Endothelial cell of umbilical vein (primary cell): Measurements from ENCODE around the gene OVOL1.

Source experiments
- CTCF ChIP-seq, 2 donors: IDR thresholded peaks; 1 replicate in 1 of 2; 2 replicates in 1 of 2; pipeline ENCODE4 v1.5.1; 2011; ENCODE audit warnings: low read length in 2 of 2, mild to moderate bottlenecking in 2 of 2, moderate library complexity in 2 of 2, control low read depth in 1 of 2, inconsistent platforms in 1 of 2, low read depth in 1 of 2; ENCODE audit not compliant: insufficient read depth in 1 of 2; ENCODE audit errors: extremely low read depth in 1 of 2
- EZH2 ChIP-seq: IDR thresholded peaks from 2 replicates; pipeline ENCODE4 v1.6.1; 2012; ENCODE audit warnings: borderline replicate concordance, low read depth, mild to moderate bottlenecking, moderate library complexity, low read length, inconsistent platforms; ENCODE audit not compliant: severe bottlenecking
- JUN ChIP-seq: IDR thresholded peaks from 2 replicates; pipeline ENCODE4 v1.6.1; 2011; ENCODE audit warnings: borderline replicate concordance, low read depth; ENCODE audit not compliant: insufficient read length, insufficient read depth
- MYC ChIP-seq: IDR thresholded peaks from one replicate; pipeline ENCODE4 v1.6.1; 2011; ENCODE audit warnings: mild to moderate bottlenecking, low read depth, low read length
- POLR2A ChIP-seq: IDR thresholded peaks from 2 replicates; pipeline ENCODE4 v1.6.1; 2012; ENCODE audit warnings: low read depth, mild to moderate bottlenecking, control low read depth, low read length
- POLR2AphosphoS5 ChIP-seq: IDR thresholded peaks from 2 replicates; pipeline ENCODE4 v1.6.1; 2012; ENCODE audit warnings: low read depth, mild to moderate bottlenecking, control low read depth, low read length, moderate library complexity; ENCODE audit not compliant: insufficient read depth
- TF ChIP-seq, protein P1 (sequence below): IDR thresholded peaks from 2 replicates; pipeline ENCODE4 v1.6.1; 2011; ENCODE audit not compliant: insufficient read depth, insufficient read length

GRCh38 chr11:65777241-65777640 lies 9.6 kb upstream of the OVOL1 start:
- TF ChIP-seq MYC: no peak
- TF ChIP-seq CTCF (IDR thresholded peaks at IDR 0.05; ENCODE audit: extremely low read depth in 1 of 2, insufficient read depth in 1 of 2, low read depth in 1 of 2, low read length in 2 of 2): no peak
- TF ChIP-seq POLR2AphosphoS5: no peak
- TF ChIP-seq, protein P1, sequence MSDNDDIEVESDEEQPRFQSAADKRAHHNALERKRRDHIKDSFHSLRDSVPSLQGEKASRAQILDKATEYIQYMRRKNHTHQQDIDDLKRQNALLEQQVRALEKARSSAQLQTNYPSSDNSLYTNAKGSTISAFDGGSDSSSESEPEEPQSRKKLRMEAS: no peak
- TF ChIP-seq POLR2A: no peak
- TF ChIP-seq JUN: no peak
- no peak for TF ChIP-seq EZH2
